Mesenchymal stem cell (in vitro differentiated cells and primary cell): ENCODE measurements around the gene TTBK1.
A peak's percentile ranks its signal among the peaks of the same experiment; 100 is the strongest.
"Not testable (repeated sequence)": the region's sequence is repeated elsewhere in the genome, so short reads cannot be mapped to it uniquely, and the experiment has no call there.

ENCODE experiments used
- DNase-seq: peaks from one replicate; pipeline ENCODE4 v3.0.0-alpha.2; 2013
- H2AFZ ChIP-seq: one replicate; pipeline ENCODE4 v1.6.1; 2013; ENCODE audit warnings: low read depth, mild to moderate bottlenecking, control low read depth, inconsistent platforms, low read length, moderate library complexity
- H2AK5ac ChIP-seq: 2 replicates; pipeline ENCODE4 v1.6.1; 2013; ENCODE audit warnings: low read length, moderate library complexity, mild to moderate bottlenecking, inconsistent platforms; ENCODE audit not compliant: severe bottlenecking
- H2BK120ac ChIP-seq: one replicate; pipeline ENCODE4 v1.6.1; 2013; ENCODE audit warnings: low read depth, mild to moderate bottlenecking, inconsistent platforms, low read length, moderate library complexity
- H2BK12ac ChIP-seq, 2 experiments: one replicate each; pipeline ENCODE4 v1.6.1; 2013; ENCODE audit warnings: inconsistent platforms in 2 of 2, low read length in 2 of 2, mild to moderate bottlenecking in 2 of 2, moderate library complexity in 2 of 2, control low read depth in 1 of 2
- H2BK15ac ChIP-seq: one replicate; pipeline ENCODE4 v1.6.1; 2013; ENCODE audit warnings: mild to moderate bottlenecking, low read depth, inconsistent platforms; ENCODE audit not compliant: poor library complexity, severe bottlenecking
- H2BK5ac ChIP-seq: 2 replicates; pipeline ENCODE4 v1.6.1; 2013; ENCODE audit warnings: low read depth, mild to moderate bottlenecking, low read length, control low read depth, inconsistent platforms; ENCODE audit not compliant: poor library complexity, severe bottlenecking
- H3K14ac ChIP-seq, 2 experiments: one replicate each; pipeline ENCODE4 v1.6.1; 2013; ENCODE audit warnings: inconsistent platforms in 2 of 2, low read length in 2 of 2, control low read depth in 1 of 2, mild to moderate bottlenecking in 1 of 2, moderate library complexity in 1 of 2
- H3K18ac ChIP-seq, 2 experiments: one replicate each; pipeline ENCODE4 v1.6.1; 2013; ENCODE audit warnings: inconsistent platforms in 2 of 2, low read length in 2 of 2, control low read depth in 1 of 2, low read depth in 1 of 2, mild to moderate bottlenecking in 1 of 2
- H3K23ac ChIP-seq, 2 experiments: one replicate each; pipeline ENCODE4 v1.6.1; 2013; ENCODE audit warnings: inconsistent platforms in 2 of 2, low read length in 2 of 2, mild to moderate bottlenecking in 2 of 2, moderate library complexity in 2 of 2, control low read depth in 1 of 2
- H3K27ac ChIP-seq: 2 replicates; pipeline ENCODE4 v1.5.1; 2013; ENCODE audit warnings: mild to moderate bottlenecking, moderate library complexity, low read length, control low read depth, inconsistent platforms; ENCODE audit not compliant: poor library complexity, severe bottlenecking
- H3K27me3 ChIP-seq, 2 experiments: 2 replicates each; pipeline versions ENCODE4 v1.6.1 to v1.7.0; 2013; ENCODE audit warnings: low read length in 2 of 2, mild to moderate bottlenecking in 2 of 2, moderate library complexity in 2 of 2, control low read depth in 1 of 2, inconsistent platforms in 1 of 2; ENCODE audit not compliant: control insufficient read depth in 1 of 2, insufficient read depth in 1 of 2
- H3K36me3 ChIP-seq, 2 experiments: 2 replicates each; pipeline versions ENCODE4 v1.6.1 to v1.7.0; 2013; ENCODE audit warnings: low read length in 2 of 2, control low read depth in 1 of 2, inconsistent platforms in 1 of 2, low read depth in 1 of 2, mild to moderate bottlenecking in 1 of 2; ENCODE audit not compliant: insufficient read depth in 2 of 2, control insufficient read depth in 1 of 2
- H3K4ac ChIP-seq, 2 experiments: one replicate each; pipeline ENCODE4 v1.6.1; 2013; ENCODE audit warnings: inconsistent platforms in 2 of 2, low read length in 2 of 2, mild to moderate bottlenecking in 2 of 2, moderate library complexity in 2 of 2, control low read depth in 1 of 2, low read depth in 1 of 2
- H3K4me1 ChIP-seq: 2 replicates; pipeline ENCODE4 v1.6.1; 2013; ENCODE audit warnings: low read depth, low read length, control low read depth; ENCODE audit not compliant: control insufficient read depth, insufficient read depth
- H3K4me2 ChIP-seq: 2 replicates; pipeline ENCODE4 v1.6.1; 2013; ENCODE audit warnings: low read length, mild to moderate bottlenecking, inconsistent platforms; ENCODE audit not compliant: poor library complexity, severe bottlenecking
- H3K4me3 ChIP-seq, 2 experiments: 2 replicates each; pipeline versions ENCODE4 v1.5.1 to v1.7.0; 2013; ENCODE audit warnings: low read length in 2 of 2, mild to moderate bottlenecking in 2 of 2, control low read depth in 1 of 2, low read depth in 1 of 2; ENCODE audit not compliant: insufficient read depth in 1 of 2
- H3K79me1 ChIP-seq: replicated peaks from 2 replicates; pipeline ENCODE4 v1.6.1; 2013; ENCODE audit warnings: mild to moderate bottlenecking, control low read depth, low read length, inconsistent platforms; ENCODE audit not compliant: poor library complexity, severe bottlenecking
- H3K9ac ChIP-seq: 2 replicates; pipeline ENCODE4 v1.7.0; 2013; ENCODE audit warnings: mild to moderate bottlenecking, low read length, moderate library complexity
- H3K9me3 ChIP-seq: 2 replicates; pipeline ENCODE4 v1.7.0; 2013; ENCODE audit warnings: mild to moderate bottlenecking, low read length; ENCODE audit not compliant: control insufficient read depth
- H4K8ac ChIP-seq: one replicate; pipeline ENCODE4 v1.6.1; 2013; ENCODE audit warnings: inconsistent platforms, mild to moderate bottlenecking, low read length, moderate library complexity
- H4K91ac ChIP-seq: one replicate; pipeline ENCODE4 v1.6.1; 2013; ENCODE audit warnings: mild to moderate bottlenecking, low read length, inconsistent platforms
- WGBS: methylation state at CpG from one replicate; pipeline ENCODE4 v1.1.7; 2013; ENCODE audit warnings: mixed read lengths; 5-methylcytosine and 5-hydroxymethylcytosine counted together

TTBK1 gene

DNA sequence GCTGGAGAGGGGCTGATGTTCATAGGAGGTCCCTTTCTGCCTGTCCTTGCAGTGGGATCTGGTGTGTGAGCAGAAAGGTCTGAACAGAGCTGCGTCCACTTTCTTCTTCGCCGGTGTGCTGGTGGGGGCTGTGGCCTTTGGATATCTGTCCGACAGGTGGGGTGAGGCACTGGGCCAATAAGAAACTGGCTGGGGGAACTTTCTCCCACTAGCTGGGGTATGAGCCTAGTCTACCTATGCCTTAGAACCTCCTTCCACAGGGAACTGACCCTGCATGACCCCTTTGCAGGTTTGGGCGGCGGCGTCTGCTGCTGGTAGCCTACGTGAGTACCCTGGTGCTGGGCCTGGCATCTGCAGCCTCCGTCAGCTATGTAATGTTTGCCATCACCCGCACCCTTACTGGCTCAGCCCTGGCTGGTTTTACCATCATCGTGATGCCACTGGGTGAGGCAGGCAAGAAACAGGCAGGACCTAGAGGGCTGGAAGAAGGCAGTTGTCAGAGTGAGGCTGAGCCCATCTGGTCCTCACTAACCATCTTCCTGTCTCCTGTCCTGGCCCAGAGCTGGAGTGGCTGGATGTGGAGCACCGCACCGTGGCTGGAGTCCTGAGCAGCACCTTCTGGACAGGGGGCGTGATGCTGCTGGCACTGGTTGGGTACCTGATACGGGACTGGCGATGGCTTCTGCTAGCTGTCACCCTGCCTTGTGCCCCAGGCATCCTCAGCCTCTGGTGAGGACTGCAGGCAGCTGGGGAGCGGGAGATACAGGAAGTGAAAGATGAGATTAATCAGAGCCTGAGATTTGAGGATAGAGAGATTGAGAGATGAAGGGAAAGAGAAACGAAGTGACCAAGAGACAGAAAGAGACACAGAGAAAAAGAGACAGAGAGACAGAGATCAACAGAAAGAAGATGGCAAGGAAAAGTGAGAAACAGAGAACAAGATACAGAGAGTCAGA is 56.3 kb downstream of the TTBK1 start:
- Histone ChIP-seq H3K14ac (no peak overlapping the region), H3K23ac (no peak overlapping the region), H2BK120ac (no peak overlapping the region), H3K9me3 (no peaks in the 10 kb centered on the region), H3K36me3 (no peaks in the 10 kb centered on the region), H4K91ac (no peak overlapping the region), H3K27ac (no peak overlapping the region), H4K8ac (no peak overlapping the region), H2BK12ac (no peak overlapping the region), H3K27me3 (peaks cover 62 to 63% of the 10 kb centered on the region in 2 experiments), H3K4me1 (no peaks in the 10 kb centered on the region), H3K4me2 (no peak overlapping the region), H2AK5ac (no peak overlapping the region), H3K18ac (no peak overlapping the region), H3K4ac (no peak overlapping the region), H2BK15ac (no peak overlapping the region), H3K79me1 (no peaks in the 10 kb centered on the region), H3K4me3 (no peak overlapping the region), H2BK5ac (no peak overlapping the region), H2AFZ (no peak overlapping the region), H3K9ac (no peak overlapping the region)
- 84% methylated on average over 16 of the region's 18 CpGs for WGBS
- DNase-seq = no peak

DNA sequence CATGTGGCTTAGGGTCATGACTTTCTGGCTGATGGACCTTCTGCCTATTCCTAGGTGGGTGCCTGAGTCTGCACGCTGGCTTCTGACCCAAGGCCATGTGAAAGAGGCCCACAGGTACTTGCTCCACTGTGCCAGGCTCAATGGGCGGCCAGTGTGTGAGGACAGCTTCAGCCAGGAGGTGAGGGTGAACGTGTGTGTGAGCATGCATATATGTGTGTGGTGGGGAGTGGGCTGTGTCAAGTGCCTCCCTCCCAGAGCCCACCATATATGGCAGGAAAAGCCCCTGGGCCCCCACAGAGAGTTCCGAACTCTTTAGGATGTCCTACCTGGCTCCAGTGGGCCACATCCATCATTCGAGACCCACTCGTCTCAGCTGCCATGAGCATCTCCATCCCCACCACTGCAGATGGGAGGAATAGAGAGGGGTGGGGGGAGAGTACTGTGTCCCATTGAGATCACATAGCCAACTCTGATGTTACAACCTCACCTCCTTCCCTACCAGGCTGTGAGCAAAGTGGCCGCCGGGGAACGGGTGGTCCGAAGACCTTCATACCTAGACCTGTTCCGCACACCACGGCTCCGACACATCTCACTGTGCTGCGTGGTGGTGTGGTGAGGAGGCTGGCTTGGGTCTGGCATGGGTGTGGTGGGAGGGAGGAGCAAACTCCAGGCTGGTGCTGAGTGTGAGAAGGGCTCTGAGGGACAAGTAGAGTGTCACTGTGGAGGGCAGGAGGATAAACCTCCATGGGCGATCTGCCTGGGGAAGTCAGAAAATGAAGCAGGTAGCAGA is 58.0 kb downstream of the TTBK1 start:
- Histone ChIP-seq H4K91ac (peak overlapping the region; percentile 18), H3K79me1 (no peaks in the 10 kb centered on the region), H3K36me3 (no peaks in the 10 kb centered on the region), H3K14ac (no peak overlapping the region), H3K27me3 (peaks cover 71 to 74% of the 10 kb centered on the region in 2 experiments), H4K8ac (no peak overlapping the region), H3K4me1 (peaks cover 1% of the 10 kb centered on the region), H3K23ac (no peak overlapping the region), H2BK120ac (no peak overlapping the region), H2BK12ac (no peak overlapping the region), H3K9me3 (no peaks in the 10 kb centered on the region), H3K27ac (no peak overlapping the region), H2AFZ (no peak overlapping the region), H2BK15ac (no peak overlapping the region), H2BK5ac (no peak overlapping the region), H3K9ac (no peak overlapping the region), H2AK5ac (no peak overlapping the region), H3K4me2 (no peak overlapping the region), H3K4me3 (no peak overlapping the region), H3K18ac (no peak overlapping the region), H3K4ac (no peak overlapping the region)
- no peak for DNase-seq
- WGBS = 90% methylated on average over 11 of the region's 15 CpGs

DNA sequence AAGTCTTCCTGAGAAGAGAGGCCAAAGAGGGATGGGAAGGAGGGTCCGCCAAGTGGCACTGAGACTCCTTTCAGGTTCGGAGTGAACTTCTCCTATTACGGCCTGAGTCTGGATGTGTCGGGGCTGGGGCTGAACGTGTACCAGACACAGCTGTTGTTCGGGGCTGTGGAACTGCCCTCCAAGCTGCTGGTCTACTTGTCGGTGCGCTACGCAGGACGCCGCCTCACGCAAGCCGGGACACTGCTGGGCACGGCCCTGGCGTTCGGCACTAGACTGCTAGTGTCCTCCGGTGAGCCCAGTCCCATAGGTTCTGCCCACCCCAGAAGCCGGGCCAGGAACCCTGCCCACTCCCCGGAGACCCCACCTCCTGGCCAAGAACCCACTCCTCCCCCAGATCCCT is 58.8 kb downstream of the TTBK1 start:
- Histone ChIP-seq H3K79me1 (no peaks in the 10 kb centered on the region), H3K14ac (no peak overlapping the region), H2AFZ (no peak overlapping the region), H3K27ac (no peak overlapping the region), H4K8ac (no peak overlapping the region), H3K9me3 (no peaks in the 10 kb centered on the region), H3K27me3 (peaks cover 66 to 70% of the 10 kb centered on the region in 2 experiments), H2BK15ac (no peak overlapping the region), H3K4me1 (peaks cover 1% of the 10 kb centered on the region), H3K9ac (no peak overlapping the region), H3K4me2 (no peak overlapping the region), H2BK12ac (no peak overlapping the region), H3K23ac (no peak overlapping the region), H3K4me3 (no peak overlapping the region), H3K4ac (no peak overlapping the region), H2BK5ac (no peak overlapping the region), H3K18ac (no peak overlapping the region), H2BK120ac (no peak overlapping the region), H2AK5ac (no peak overlapping the region), H4K91ac (no peak overlapping the region), H3K36me3 (no peaks in the 10 kb centered on the region)
- 89% methylated on average over 19 of the region's 19 CpGs for WGBS
- DNase-seq = no peak

DNA sequence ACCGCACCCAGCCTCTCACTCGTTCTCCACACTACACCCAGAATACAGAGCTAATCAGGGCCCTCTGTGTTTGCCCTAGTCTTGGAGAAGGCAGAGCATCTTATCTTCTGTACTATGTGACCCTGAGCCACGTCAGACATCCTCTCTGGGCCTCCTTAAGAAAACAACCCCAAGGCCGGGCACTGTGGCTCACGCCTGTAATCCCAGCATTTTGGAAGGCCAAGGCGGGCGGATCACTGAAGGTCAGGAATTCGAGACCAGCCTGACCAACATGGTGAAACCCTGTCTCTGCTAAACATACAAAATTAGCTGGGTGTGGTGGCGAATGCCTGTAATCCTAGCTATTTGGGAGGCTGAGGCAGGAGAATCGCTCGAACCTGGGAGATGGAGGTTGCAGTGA is 59.7 kb downstream of the TTBK1 start:
- not testable (repeated sequence) for H3K9ac ChIP-seq, H2BK5ac ChIP-seq, H3K4ac ChIP-seq, H3K4me1 ChIP-seq, H3K14ac ChIP-seq, H4K91ac ChIP-seq, H3K18ac ChIP-seq, H3K79me1 ChIP-seq, H3K9me3 ChIP-seq, H4K8ac ChIP-seq, H3K4me2 ChIP-seq, H2AFZ ChIP-seq, DNase-seq, H2BK120ac ChIP-seq, H2BK15ac ChIP-seq, H2BK12ac ChIP-seq, H3K27ac ChIP-seq, H3K4me3 ChIP-seq, H3K36me3 ChIP-seq, H3K23ac ChIP-seq, H2AK5ac ChIP-seq
- H3K27me3 ChIP-seq = peaks cover 67 to 71% of the 10 kb centered on the region in 2 experiments
- 88% methylated on average over 9 of the region's 11 CpGs for WGBS
